NCI-H524 (cell line): Measurements from ENCODE around the gene TTLL7.

ENCODE experiments used
- DNase-seq, 2 experiments: peaks; one replicate each; lab custom pipeline; 2025; lab: John Stamatoyannopoulos, UW

TTLL7 gene

GRCh38 chr1:83816836-83817235 lies 182.1 kb downstream of the TTLL7 start:
- no peak for DNase-seq

DNA sequence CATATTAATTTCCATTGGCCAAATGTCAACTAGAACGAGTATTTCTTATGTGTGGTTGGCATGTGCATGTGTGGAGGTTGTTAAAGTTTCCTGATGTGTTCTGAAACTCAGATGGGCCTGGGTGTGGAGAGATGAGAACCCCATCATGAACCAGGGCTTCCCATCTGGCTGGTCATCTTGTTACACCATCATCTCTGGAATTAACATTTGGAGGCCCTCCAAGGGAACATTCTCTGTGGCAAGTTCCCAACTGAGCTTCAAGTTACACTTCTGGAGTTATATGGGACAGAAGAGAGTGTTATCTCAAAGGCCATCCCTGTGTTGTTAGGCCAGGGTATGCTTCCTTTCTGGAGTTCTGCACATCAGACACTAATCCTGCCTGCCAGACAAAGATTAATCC lies 183.6 kb downstream of the TTLL7 start:
- DNase-seq = peak in 1 of 2 experiments; percentile 15
